Lung (tissue), 14 donors: Measurements from ENCODE around the gene SPDYE11. TPM values are rescaled to one million over a fixed set of nuclear protein-coding genes. Genes with fewer than 3 reads are reported as not detected.
"Not testable (repeated sequence)": the region's sequence is repeated elsewhere in the genome, so short reads cannot be mapped to it uniquely, and the experiment has no call there.

Source experiments
- ATAC-seq: fragments of 200-7000 bp; cut with Tn5 transposase; one replicate; pipeline ENCODE4 v1.9.1; 2020; ENCODE audit warnings: moderate number of reproducible peaks; ENCODE audit not compliant: insufficient read depth, low FRiP score
- DNase-seq, 3 donors: peaks; one replicate each; pipeline ENCODE4 v3.0.0-alpha.2; 2013 to 2017
- H3K27ac ChIP-seq, 2 donors: one replicate each; pipeline ENCODE4 v1.5.1; 2013; ENCODE audit warnings: mild to moderate bottlenecking in 2 of 2, moderate library complexity in 2 of 2, control low read depth in 1 of 2, inconsistent platforms in 1 of 2, low read depth in 1 of 2, low read length in 1 of 2
- H3K27me3 ChIP-seq, 3 donors: one replicate each; pipeline ENCODE4 v1.5.1; 2013; ENCODE audit warnings: low read length in 2 of 3; ENCODE audit not compliant: control insufficient read depth in 3 of 3, insufficient read depth in 3 of 3
- H3K36me3 ChIP-seq, 4 donors: one replicate each; pipeline ENCODE4 v1.5.1; 2013; ENCODE audit warnings: low read length in 4 of 4, mild to moderate bottlenecking in 1 of 4, moderate library complexity in 1 of 4; ENCODE audit not compliant: control insufficient read depth in 4 of 4, insufficient read depth in 4 of 4
- H3K4me1 ChIP-seq, 5 donors: one replicate each; pipeline ENCODE4 v1.5.1; 2013; ENCODE audit warnings: low read length in 5 of 5, mild to moderate bottlenecking in 2 of 5, moderate library complexity in 1 of 5; ENCODE audit not compliant: control insufficient read depth in 5 of 5, insufficient read depth in 5 of 5
- H3K4me3 ChIP-seq: one replicate; pipeline ENCODE4 v1.5.1; 2013; ENCODE audit warnings: mild to moderate bottlenecking, control low read depth, moderate library complexity
- H3K9ac ChIP-seq, 2 donors: one replicate each; pipeline ENCODE4 v1.5.1; 2013; ENCODE audit warnings: low read length in 2 of 2, control low read depth in 1 of 2; ENCODE audit not compliant: insufficient read depth in 1 of 2
- H3K9me3 ChIP-seq, 4 donors: one replicate each; pipeline ENCODE4 v1.5.1; 2013; ENCODE audit warnings: low read length in 3 of 4, mild to moderate bottlenecking in 1 of 4, moderate library complexity in 1 of 4; ENCODE audit not compliant: control insufficient read depth in 4 of 4, insufficient read depth in 3 of 4
- WGBS, 2 donors: extraction: QIAGEN DNeasy Blood & Tissue Kit; methylation state at CpG; one replicate each; pipeline ENCODE4 v1.1.7; 2013; 5-methylcytosine and 5-hydroxymethylcytosine counted together
- long read RNA-seq, 5 donors: transcript quantifications; one replicate each; lab custom pipeline, GENCODE V29; 2026
- polyA plus RNA-seq, 2 donors: library from polyadenylated mRNA; stranded (reverse); fragments of 200-250 nt; gene quantifications; one replicate each; pipeline ENCODE4 v1.2.1, GENCODE V29; 2013
- total RNA-seq, 2 donors: library from RNA; depleted of rRNA in 1 of 2; stranded (reverse); fragments of >200 nt in 1 of 2; gene quantifications; one replicate each; pipeline ENCODE4 v1.2.1, GENCODE V29; 2014 to 2021
- donor health status: Bipolar disorder and iron deficiency.
- donor health status: healthy.
- donor health status: DM: yes; HTN: yes; CAD: no.

Gene SPDYE11, protein sequence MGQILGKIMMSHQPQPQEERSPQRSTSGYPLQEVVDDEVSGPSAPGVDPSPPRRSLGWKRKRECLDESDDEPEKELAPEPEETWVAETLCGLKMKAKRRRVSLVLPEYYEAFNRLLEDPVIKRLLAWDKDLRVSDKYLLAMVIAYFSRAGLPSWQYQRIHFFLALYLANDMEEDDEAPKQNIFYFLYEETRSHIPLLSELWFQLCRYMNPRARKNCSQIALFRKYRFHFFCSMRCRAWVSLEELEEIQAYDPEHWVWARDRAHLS
- total RNA-seq (under 1 TPM in 1 of 2 donors, not detected in 1; 0.11 TPM), polyA plus RNA-seq (not detected)
- long read RNA-seq, donor 1: 0 reads
- long read RNA-seq, donor 2: 0 reads
- long read RNA-seq, donor 3: 0 reads
- long read RNA-seq, donor 4: 0 reads
- long read RNA-seq, donor 5: 0 reads

- H3K4me1 ChIP-seq, H3K4me3 ChIP-seq, H3K36me3 ChIP-seq, ATAC-seq, H3K27me3 ChIP-seq, DNase-seq, H3K9ac ChIP-seq, H3K27ac ChIP-seq, H3K9me3 ChIP-seq: not testable (repeated sequence)
- WGBS, 2 donors: no CpG with 5 or more reads among the region's 8 CpGs
Measured at GRCh38 chr7:73057811-73058210, at the start of gene SPDYE11. Gene SPDYE11, minus strand, starts transcription at chr7:73057911. Its CDS starts 1,800 bp downstream, at chr7:73056111.

GRCh38 chr7:73085938-73086337 lies 28.2 kb upstream of the SPDYE11 start, which contains the start of gene SPDYE9:
Gene SPDYE9, minus strand, starts transcription at chr7:73086038. Its CDS starts 1,800 bp downstream, at chr7:73084238.
- H3K27me3 ChIP-seq, H3K4me3 ChIP-seq, H3K4me1 ChIP-seq, H3K9me3 ChIP-seq, ATAC-seq, H3K9ac ChIP-seq, DNase-seq, H3K27ac ChIP-seq, H3K36me3 ChIP-seq: not testable (repeated sequence)
- no CpG with 5 or more reads among the region's 8 CpGs for WGBS, 2 donors

GRCh38 chr7:73029666-73030065 lies 28.0 kb downstream of the SPDYE11 start, which contains the start of gene SPDYE8:
Gene SPDYE8, minus strand, starts transcription at chr7:73029766. Its CDS starts 1,800 bp downstream, at chr7:73027966.
- not testable (repeated sequence) for H3K27ac ChIP-seq, DNase-seq, H3K4me3 ChIP-seq, H3K9ac ChIP-seq, ATAC-seq, H3K4me1 ChIP-seq, H3K36me3 ChIP-seq, H3K27me3 ChIP-seq, H3K9me3 ChIP-seq
- no CpG with 5 or more reads among the region's 8 CpGs for WGBS, 2 donors

DNA sequence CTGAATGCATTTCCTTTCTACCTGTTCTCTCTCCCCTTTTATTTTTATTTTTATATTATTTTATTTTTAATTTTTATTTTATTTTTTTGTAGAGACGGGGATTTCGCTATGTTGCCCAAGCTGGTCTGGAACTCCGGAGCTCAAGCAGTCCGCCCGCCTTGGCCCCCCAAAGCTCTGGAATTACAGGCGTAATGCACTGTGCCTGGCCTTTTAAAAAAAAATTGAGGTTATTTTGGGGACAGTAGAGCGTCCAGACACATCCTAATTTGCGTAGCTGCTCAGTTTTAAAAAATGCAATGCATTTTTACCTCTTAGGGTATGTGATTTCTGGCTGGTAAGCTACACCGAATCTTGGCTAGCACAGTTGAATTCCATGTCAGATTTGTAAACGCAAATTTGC lies 51.2 kb downstream of the SPDYE11 start:
- not testable (repeated sequence) for H3K27me3 ChIP-seq, H3K27ac ChIP-seq, ATAC-seq, H3K9me3 ChIP-seq, H3K4me3 ChIP-seq, H3K4me1 ChIP-seq, H3K9ac ChIP-seq, H3K36me3 ChIP-seq
- WGBS, 2 donors: 17 to 20% methylated on average over 10 of the region's 10 CpGs
- DNase-seq: peak; percentile 1 to 10 (median 9)

DNA sequence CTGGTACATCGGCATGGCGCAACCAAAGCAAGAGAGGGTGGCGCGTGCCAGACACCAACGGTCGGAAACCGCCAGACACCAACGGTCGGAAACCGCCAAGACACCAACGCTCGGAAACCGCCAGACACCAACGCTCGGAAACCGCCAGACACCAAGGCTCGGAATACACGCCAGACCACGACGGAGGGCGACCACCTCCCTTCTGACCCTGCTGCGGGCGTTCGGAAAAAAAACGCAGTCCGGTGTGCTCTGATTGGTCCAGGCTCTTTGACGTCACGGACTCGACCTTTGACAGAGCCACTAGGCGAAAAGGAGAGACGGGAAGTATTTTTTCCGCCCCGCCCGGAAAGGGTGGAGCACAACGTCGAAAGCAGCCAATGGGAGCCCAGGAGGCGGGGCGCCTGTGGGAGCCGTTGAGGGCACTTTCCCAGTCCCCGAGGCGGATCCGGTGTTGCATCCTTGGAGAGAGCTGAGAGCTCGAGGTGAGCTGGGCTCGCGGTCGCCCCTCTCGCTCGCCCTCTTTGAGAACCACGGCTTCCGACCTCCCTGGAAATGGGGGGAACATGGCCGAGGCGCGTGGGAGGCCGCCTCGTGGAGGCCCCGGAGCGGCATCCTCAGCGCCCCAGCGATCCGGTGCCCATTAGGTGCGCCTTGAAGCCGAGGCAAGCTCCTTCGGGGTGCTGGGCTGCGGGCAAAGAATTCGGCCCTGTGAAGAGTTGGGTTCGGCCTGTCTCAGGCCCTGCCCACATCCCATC lies 51.8 kb downstream of the SPDYE11 start:
- H3K9me3 ChIP-seq, H3K27me3 ChIP-seq, H3K4me1 ChIP-seq, H3K36me3 ChIP-seq: not testable (repeated sequence)
- Histone ChIP-seq H3K9ac (peak overlapping the region in 1 of 2 donors; percentile 55), H3K4me3 (peak overlapping the region; percentile 73), H3K27ac (peak overlapping the region; percentile 96 to 97)
- WGBS, 2 donors: 0% methylated on average over 42 to 49 of the region's 66 CpGs
- ATAC-seq: peak; percentile 95
- DNase-seq: peak; percentile 89 to 94 (median 92)

- 0% methylated on average over 15 to 18 of the region's 30 CpGs for WGBS, 2 donors
- peak; percentile 97 for ATAC-seq
Measured at GRCh38 chr7:73005356-73005692, 52.4 kb downstream of the SPDYE11 start.

GRCh38 chr7:72997887-72998468 lies 59.7 kb downstream of the SPDYE11 start:
- not testable (repeated sequence) for H3K36me3 ChIP-seq, ATAC-seq, H3K27me3 ChIP-seq, H3K9ac ChIP-seq, H3K4me3 ChIP-seq, H3K9me3 ChIP-seq, H3K27ac ChIP-seq, DNase-seq, H3K4me1 ChIP-seq
- WGBS, 2 donors: no CpG with 5 or more reads among the region's 11 CpGs

More at GRCh38 chr7:73005356-73005692, 52.4 kb downstream of the SPDYE11 start:
- H3K9ac ChIP-seq, H3K36me3 ChIP-seq, DNase-seq, H3K27me3 ChIP-seq, H3K4me1 ChIP-seq, H3K9me3 ChIP-seq: not testable (repeated sequence)
- Histone ChIP-seq H3K27ac (peak overlapping the region; percentile 96 to 97), H3K4me3 (peak overlapping the region; percentile 67)
